B cell (primary cell): ENCODE results near the gene DPAGT1.

Source experiments
- CTCF ChIP-seq: fragments of 200-600 bp; IDR thresholded peaks from one replicate; pipeline ENCODE4 v1.8.0; 2022; ENCODE audit warnings: antibody characterized with exemption, mild to moderate bottlenecking
- EZH2 ChIP-seq: IDR thresholded peaks from 2 replicates; pipeline ENCODE4 v1.6.1; 2012; ENCODE audit warnings: borderline replicate concordance, low read depth, mild to moderate bottlenecking, moderate library complexity, low read length; ENCODE audit not compliant: insufficient read depth, poor library complexity, severe bottlenecking

GRCh38 chr11:119111361-119111925 lies 9.8 kb upstream of the DPAGT1 start:
- TF ChIP-seq EZH2 (no peak), CTCF (no peak)
